Measurements from ENCODE around the gene FSHB.

The FSHB gene

DNA sequence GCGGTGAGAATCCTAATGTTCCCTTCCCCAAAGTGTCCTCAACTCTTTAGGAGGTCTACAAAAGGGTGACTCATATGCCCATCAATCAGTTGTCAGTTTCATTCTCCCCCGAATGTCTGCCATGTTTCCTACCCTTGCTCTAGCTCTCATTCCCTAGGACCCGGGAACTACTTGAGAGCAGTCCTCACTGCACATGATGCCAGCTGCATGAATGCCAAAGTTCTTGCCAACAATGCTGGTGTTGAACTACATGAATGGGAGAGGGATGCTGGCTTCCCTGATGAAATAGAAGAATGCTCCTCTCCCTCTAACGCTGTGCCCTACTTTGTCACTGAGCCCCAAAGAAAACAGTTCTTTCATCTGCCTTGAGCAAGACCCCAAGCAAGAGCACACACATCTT is 12.5 kb upstream of the FSHB start:
- Histone ChIP-seq H3K4me1 (no peaks in the 10 kb centered on the region), H3K9me3 (no peaks in the 10 kb centered on the region), H4K20me1 (no peaks in the 10 kb centered on the region), H3K36me3 (no peaks in the 10 kb centered on the region), H3K4me3 (no peak overlapping the region), H3K27me3 (no peaks in the 10 kb centered on the region), H3K4me2 (no peak overlapping the region), H3K27ac (no peak overlapping the region), H3K9ac (no peak overlapping the region)
- TF ChIP-seq Cebpa-rat (IDR thresholded peaks at IDR 0.05) = no peak

DNA sequence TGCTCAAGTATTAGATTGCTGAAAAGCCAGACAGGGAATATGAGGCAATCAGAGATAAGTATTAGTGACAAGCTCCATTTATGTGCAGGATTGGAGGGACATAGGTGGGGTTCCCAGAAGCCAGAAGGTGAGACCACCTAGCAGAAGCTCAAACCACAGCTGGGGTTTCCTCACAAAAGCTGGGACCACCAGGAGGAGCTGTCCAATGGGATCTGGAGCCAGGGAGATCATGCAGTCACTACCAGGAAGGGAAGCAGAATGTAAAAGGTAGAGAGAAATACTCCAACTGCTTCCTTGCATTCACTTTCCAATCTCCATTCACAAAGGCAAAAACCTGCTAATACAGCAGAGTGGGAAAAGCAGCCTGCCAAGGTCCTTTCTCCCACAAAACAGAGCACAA is 5.2 kb upstream of the FSHB start:
- H3K9ac ChIP-seq = no peak overlapping the region
- H3K27ac ChIP-seq = no peak overlapping the region
- H3K36me3 ChIP-seq = no peaks in the 10 kb centered on the region
- no peak for TF ChIP-seq Cebpa-rat (IDR thresholded peaks at IDR 0.05)
- H3K4me1 ChIP-seq = no peaks in the 10 kb centered on the region
- H3K4me3 ChIP-seq = no peak overlapping the region
- H3K4me2 ChIP-seq = no peak overlapping the region
- H3K9me3 ChIP-seq = peaks cover 16% of the 10 kb centered on the region
- no peaks in the 10 kb centered on the region for H4K20me1 ChIP-seq
- no peaks in the 10 kb centered on the region for H3K27me3 ChIP-seq

DNA sequence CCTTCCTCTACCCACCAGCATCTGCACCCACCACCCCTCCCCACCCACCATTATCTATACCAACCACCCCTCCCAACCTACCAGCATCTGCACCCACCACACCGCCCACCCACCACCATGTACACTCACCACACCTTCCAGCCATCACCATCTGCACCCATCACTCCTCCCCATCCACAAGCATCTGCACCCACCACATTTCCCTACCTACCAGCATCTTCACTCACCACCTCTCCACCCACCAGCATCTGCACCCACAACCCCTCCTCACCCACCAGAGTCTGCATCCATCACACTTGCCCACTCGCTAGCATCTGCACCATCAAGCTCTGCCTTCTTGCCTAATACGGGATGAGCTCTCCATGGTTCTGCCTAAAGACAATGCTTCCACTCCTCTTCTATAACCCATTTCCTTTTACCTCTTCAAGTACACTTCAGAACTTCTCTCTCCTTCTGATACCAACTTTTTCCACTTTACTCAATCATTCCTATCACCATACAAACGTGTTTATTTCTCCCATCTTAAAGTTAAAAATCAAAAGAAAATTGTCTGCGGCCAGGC is 2.4 kb upstream of the FSHB start:
- TF ChIP-seq Cebpa-rat (IDR thresholded peaks at IDR 0.05) = no peak
- H3K4me3 ChIP-seq = no peak overlapping the region
- H3K36me3 ChIP-seq = no peaks in the 10 kb centered on the region
- H3K9me3 ChIP-seq = peaks cover 16% of the 10 kb centered on the region
- H3K4me2 ChIP-seq = no peak overlapping the region
- no peak overlapping the region for H3K9ac ChIP-seq
- no peaks in the 10 kb centered on the region for H4K20me1 ChIP-seq
- H3K4me1 ChIP-seq = no peaks in the 10 kb centered on the region
- no peaks in the 10 kb centered on the region for H3K27me3 ChIP-seq
- no peak overlapping the region for H3K27ac ChIP-seq

DNA sequence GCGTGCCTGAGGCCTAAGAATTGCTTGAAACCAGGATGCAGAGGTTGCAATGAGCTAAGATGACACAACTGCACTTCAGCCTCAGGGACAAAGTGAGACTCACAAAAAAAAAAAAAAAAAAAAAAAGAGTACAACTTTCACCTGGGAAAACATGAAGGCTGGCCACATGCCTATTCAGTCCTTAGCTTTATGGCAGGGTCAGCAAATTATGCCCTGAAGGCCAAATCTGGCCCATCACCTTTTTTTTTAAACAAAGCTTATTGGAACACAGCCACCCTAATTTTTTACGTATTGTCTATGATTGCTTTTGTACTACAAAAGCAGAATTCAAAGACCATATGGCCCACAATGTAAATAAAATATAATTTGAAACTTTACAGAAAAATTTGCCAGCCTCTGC is 8.2 kb downstream of the FSHB start:
- Histone ChIP-seq H3K4me1 (no peaks in the 10 kb centered on the region), H3K36me3 (no peaks in the 10 kb centered on the region), H3K9ac (no peak overlapping the region), H3K27me3 (no peaks in the 10 kb centered on the region), H4K20me1 (no peaks in the 10 kb centered on the region), H3K9me3 (no peaks in the 10 kb centered on the region), H3K27ac (no peak overlapping the region), H3K4me3 (no peak overlapping the region), H3K4me2 (no peak overlapping the region)
- no peak for TF ChIP-seq Cebpa-rat (IDR thresholded peaks at IDR 0.05)

DNA sequence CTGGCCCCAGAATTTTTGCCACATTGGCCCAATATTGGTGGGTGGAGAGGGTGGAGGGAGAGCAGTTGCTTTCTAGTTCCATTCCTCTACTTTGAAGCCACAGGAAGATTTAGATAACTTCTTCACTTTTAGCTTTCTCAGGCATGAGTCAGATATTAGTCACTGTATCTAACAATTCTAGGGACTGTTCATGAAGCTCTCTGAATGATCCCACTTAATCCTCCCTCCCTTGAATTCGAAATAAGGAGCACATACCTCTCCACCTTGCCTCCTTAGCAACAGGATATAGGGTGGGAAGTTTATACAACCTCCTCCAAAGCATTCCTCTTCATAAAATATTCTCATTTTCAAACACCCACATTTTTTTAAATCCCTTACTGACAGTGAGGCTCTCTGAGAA is 13.5 kb downstream of the FSHB start:
- Histone ChIP-seq H4K20me1 (no peaks in the 10 kb centered on the region), H3K9me3 (no peaks in the 10 kb centered on the region), H3K4me1 (no peaks in the 10 kb centered on the region), H3K4me3 (no peak overlapping the region), H3K4me2 (no peak overlapping the region), H3K27ac (no peak overlapping the region), H3K36me3 (no peaks in the 10 kb centered on the region), H3K27me3 (no peaks in the 10 kb centered on the region), H3K9ac (no peak overlapping the region)
- no peak for TF ChIP-seq Cebpa-rat (IDR thresholded peaks at IDR 0.05)

GRCh38 chr11:30245621-30246020 is 14.8 kb downstream of the FSHB start:
- Histone ChIP-seq H3K9ac (no peak overlapping the region), H4K20me1 (no peaks in the 10 kb centered on the region), H3K4me3 (no peak overlapping the region), H3K36me3 (no peaks in the 10 kb centered on the region), H3K4me1 (no peaks in the 10 kb centered on the region), H3K4me2 (no peak overlapping the region), H3K27ac (no peak overlapping the region), H3K9me3 (no peaks in the 10 kb centered on the region), H3K27me3 (no peaks in the 10 kb centered on the region)
- TF ChIP-seq Cebpa-rat (IDR thresholded peaks at IDR 0.05) = no peak

- Histone ChIP-seq H3K27me3 (no peaks in the 10 kb centered on the region), H3K4me1 (no peaks in the 10 kb centered on the region), H3K9ac (no peak overlapping the region), H3K4me3 (no peak overlapping the region), H4K20me1 (no peaks in the 10 kb centered on the region), H3K27ac (no peak overlapping the region), H3K9me3 (no peaks in the 10 kb centered on the region), H3K4me2 (no peak overlapping the region), H3K36me3 (no peaks in the 10 kb centered on the region)
- TF ChIP-seq Cebpa-rat (IDR thresholded peaks at IDR 0.05) = no peak
Measured at GRCh38 chr11:30254307-30255298, 23.8 kb downstream of the FSHB start.

DNA sequence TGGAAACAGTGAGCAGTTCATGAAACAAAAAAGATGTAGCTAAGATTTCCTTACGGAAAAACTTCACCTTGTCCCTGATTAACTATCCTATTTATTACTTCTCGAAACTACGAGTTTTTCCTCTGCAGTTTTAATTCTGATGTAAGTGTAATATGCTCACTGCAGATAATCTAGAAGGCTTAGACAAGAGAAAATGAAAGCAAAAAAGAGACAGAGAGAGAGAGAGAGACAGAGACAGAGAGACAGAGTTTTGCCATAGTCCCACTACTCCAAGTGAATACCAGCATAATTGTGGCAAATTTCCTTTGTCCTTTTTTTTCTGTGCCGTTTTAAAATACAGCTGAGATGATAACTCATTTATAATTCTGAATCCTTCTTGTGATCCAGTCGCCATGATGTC is 24.8 kb downstream of the FSHB start:
- Histone ChIP-seq H3K4me2 (no peak overlapping the region), H3K36me3 (no peaks in the 10 kb centered on the region), H3K27me3 (no peaks in the 10 kb centered on the region), H3K9ac (no peak overlapping the region), H3K4me1 (no peaks in the 10 kb centered on the region), H4K20me1 (no peaks in the 10 kb centered on the region), H3K4me3 (no peak overlapping the region), H3K27ac (no peak overlapping the region), H3K9me3 (no peaks in the 10 kb centered on the region)
- no peak for TF ChIP-seq Cebpa-rat (IDR thresholded peaks at IDR 0.05)

GRCh38 chr11:30257058-30257457 is 26.2 kb downstream of the FSHB start:
- Histone ChIP-seq H3K36me3 (no peaks in the 10 kb centered on the region), H3K4me3 (no peak overlapping the region), H3K27ac (no peak overlapping the region), H3K4me2 (no peak overlapping the region), H3K27me3 (no peaks in the 10 kb centered on the region), H3K4me1 (no peaks in the 10 kb centered on the region), H3K9me3 (no peaks in the 10 kb centered on the region), H4K20me1 (no peaks in the 10 kb centered on the region), H3K9ac (no peak overlapping the region)
- TF ChIP-seq Cebpa-rat (IDR thresholded peaks at IDR 0.05) = no peak

DNA sequence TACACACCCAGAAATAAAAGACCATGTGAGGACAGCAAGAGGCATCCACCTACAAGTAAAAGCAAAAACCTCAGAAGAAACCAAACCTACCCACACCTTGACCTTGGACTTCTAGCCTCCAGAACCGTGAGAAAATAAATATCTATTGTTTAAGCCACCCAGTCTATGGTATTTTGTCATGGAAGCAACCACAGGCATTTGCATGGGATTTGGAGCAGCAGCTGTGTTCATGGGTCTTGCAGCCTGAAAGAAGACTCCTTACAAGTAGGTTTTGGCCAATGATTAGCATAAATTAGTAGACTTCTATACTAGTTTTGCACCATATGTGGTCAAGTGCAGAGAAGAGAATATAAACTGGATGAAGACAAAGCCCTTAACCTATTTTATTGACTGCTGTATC is 27.9 kb downstream of the FSHB start:
- Histone ChIP-seq H3K4me1 (no peaks in the 10 kb centered on the region), H4K20me1 (no peaks in the 10 kb centered on the region), H3K4me3 (no peak overlapping the region), H3K4me2 (no peak overlapping the region), H3K9ac (no peak overlapping the region), H3K36me3 (no peaks in the 10 kb centered on the region), H3K27me3 (no peaks in the 10 kb centered on the region), H3K9me3 (no peaks in the 10 kb centered on the region), H3K27ac (no peak overlapping the region)
- no peak for TF ChIP-seq Cebpa-rat (IDR thresholded peaks at IDR 0.05)
